Liver (tissue), 9 donors: ENCODE measurements around the gene PDCL3. TPM values are rescaled to one million over a fixed set of nuclear protein-coding genes. Genes with fewer than 3 reads are reported as not detected.

Experiments used
- DNase-seq: peaks from one replicate; pipeline ENCODE4 v3.0.0-alpha.2; 2017; ENCODE audit warnings: low spot score
- H3K27ac ChIP-seq, 2 donors: one replicate each; pipeline ENCODE4 v1.7.0; 2013; ENCODE audit warnings: inconsistent platforms in 2 of 2, low read length in 2 of 2, control low read depth in 1 of 2, low read depth in 1 of 2, mild to moderate bottlenecking in 1 of 2
- H3K27me3 ChIP-seq, 4 donors: one replicate each; pipeline versions ENCODE4 v1.6.1 to v1.7.0; 2013; ENCODE audit warnings: low read length in 3 of 4, inconsistent platforms in 1 of 4, mild to moderate bottlenecking in 1 of 4, moderate library complexity in 1 of 4; ENCODE audit not compliant: control insufficient read depth in 4 of 4, insufficient read depth in 4 of 4
- H3K36me3 ChIP-seq, 4 donors: one replicate each; pipeline versions ENCODE4 v1.6.1 to v1.7.0; 2013; ENCODE audit warnings: low read length in 3 of 4, mild to moderate bottlenecking in 3 of 4, low read depth in 1 of 4, moderate library complexity in 1 of 4; ENCODE audit not compliant: control insufficient read depth in 4 of 4, insufficient read depth in 3 of 4
- H3K4me1 ChIP-seq, 4 donors: one replicate each; pipeline versions ENCODE4 v1.6.1 to v1.7.0; 2013; ENCODE audit warnings: low read length in 3 of 4, mild to moderate bottlenecking in 3 of 4, moderate library complexity in 1 of 4; ENCODE audit not compliant: control insufficient read depth in 4 of 4, insufficient read depth in 4 of 4
- H3K4me3 ChIP-seq, 3 donors: one replicate each; pipeline versions ENCODE4 v1.6.1 to v1.7.0; 2013; ENCODE audit warnings: low read length in 3 of 3, control low read depth in 1 of 3, low read depth in 1 of 3, mild to moderate bottlenecking in 1 of 3
- H3K9ac ChIP-seq, 2 donors: one replicate each; pipeline ENCODE4 v1.7.0; 2013; ENCODE audit warnings: low read length in 2 of 2, mild to moderate bottlenecking in 2 of 2, moderate library complexity in 2 of 2, control low read depth in 1 of 2, low read depth in 1 of 2
- H3K9me3 ChIP-seq, 4 donors: one replicate each; pipeline versions ENCODE4 v1.6.1 to v1.7.0; 2013; ENCODE audit warnings: low read length in 3 of 4; ENCODE audit not compliant: control insufficient read depth in 4 of 4
- EGR1 ChIP-seq, 2 donors: IDR thresholded peaks; 2 replicates each; pipeline ENCODE4 v1.6.1; 2016 to 2018; ENCODE audit warnings: antibody characterized with exemption in 2 of 2, low read depth in 2 of 2
- GABPA ChIP-seq, 2 donors: IDR thresholded peaks in 1 of 2; conservative IDR thresholded peaks in 1 of 2; 2 replicates each; pipeline ENCODE4 v1.6.1; 2016; ENCODE audit warnings: antibody characterized with exemption in 2 of 2, mild to moderate bottlenecking in 1 of 2, moderate library complexity in 1 of 2
- HNF4A ChIP-seq, 2 donors: conservative IDR thresholded peaks; 2 replicates each; pipeline ENCODE4 v1.6.1; 2016; ENCODE audit warnings: antibody characterized with exemption in 2 of 2, mild to moderate bottlenecking in 2 of 2
- HNF4G ChIP-seq: IDR thresholded peaks from 2 replicates; pipeline ENCODE4 v1.6.1; 2016; ENCODE audit warnings: antibody characterized with exemption
- JUND ChIP-seq, 2 donors: IDR thresholded peaks; 2 replicates each; pipeline ENCODE4 v1.6.1; 2016; ENCODE audit warnings: antibody characterized with exemption in 2 of 2
- NR2F2 ChIP-seq: IDR thresholded peaks from 2 replicates; pipeline ENCODE4 v1.6.1; 2016; ENCODE audit warnings: antibody characterized with exemption
- RAD21 ChIP-seq, 2 donors: IDR thresholded peaks; 2 replicates each; pipeline ENCODE4 v1.6.1; 2016; ENCODE audit warnings: antibody characterized with exemption in 2 of 2, mild to moderate bottlenecking in 2 of 2
- RXRA ChIP-seq, 2 donors: IDR thresholded peaks; 2 replicates each; pipeline ENCODE4 v1.6.1; 2017 to 2018; ENCODE audit warnings: antibody characterized with exemption in 2 of 2, mild to moderate bottlenecking in 1 of 2
- SP1 ChIP-seq: IDR thresholded peaks from 2 replicates; pipeline ENCODE4 v1.6.1; 2018; ENCODE audit warnings: antibody characterized with exemption, mild to moderate bottlenecking
- TAF1 ChIP-seq: conservative IDR thresholded peaks from 2 replicates; pipeline ENCODE4 v1.6.1; 2016; ENCODE audit warnings: antibody characterized with exemption, mild to moderate bottlenecking
- YY1 ChIP-seq: IDR thresholded peaks from 2 replicates; pipeline ENCODE4 v1.6.1; 2016; ENCODE audit warnings: antibody characterized with exemption, mild to moderate bottlenecking
- WGBS: extraction: QIAGEN DNeasy Blood & Tissue Kit; methylation state at CpG from one replicate; pipeline ENCODE4 v1.1.7; 2013; 5-methylcytosine and 5-hydroxymethylcytosine counted together
- polyA plus RNA-seq, 2 donors: library from polyadenylated mRNA; stranded (reverse) in 1 of 2; unstranded in 1 of 2; fragments of 200-250 nt in 1 of 2; fragments of >200 nt in 1 of 2; fragmentation: Nextera tagmentation in 1 of 2; extraction: Ambion mirVana in 1 of 2; gene quantifications; one replicate each; pipeline versions ENCODE4 v1.2.1 to v1.2.3, GENCODE V29; 2013 to 2015
- total RNA-seq, 2 donors: library from RNA; depleted of rRNA; stranded (reverse); fragments of >200 nt; gene quantifications; one replicate each; pipeline ENCODE4 v1.2.3, GENCODE V29; 2014
- TF ChIP-seq, protein P1 (sequence below): IDR thresholded peaks from 2 replicates; pipeline ENCODE4 v1.6.1; 2016; ENCODE audit warnings: antibody characterized with exemption
- TF ChIP-seq, protein P2 (sequence below): IDR thresholded peaks from 2 replicates; pipeline ENCODE4 v1.6.1; 2016; ENCODE audit warnings: antibody characterized with exemption, mild to moderate bottlenecking
- TF ChIP-seq, protein P3 (sequence below): fragments of 150-350 bp; IDR thresholded peaks from 2 replicates; pipeline ENCODE4 v1.5.1; 2017; ENCODE audit warnings: improper control_type of control experiment, low read depth, low read length; ENCODE audit not compliant: missing input control
- TF ChIP-seq, protein P4 (sequence below): IDR thresholded peaks from 2 replicates; pipeline ENCODE4 v1.6.1; 2016; ENCODE audit warnings: antibody characterized with exemption
- TF ChIP-seq, protein P5 (sequence below): IDR thresholded peaks from 2 replicates; pipeline ENCODE4 v1.6.1; 2016; ENCODE audit warnings: antibody characterized with exemption
- donor health status: healthy.
- donor health status: healthy.
- donor health status: healthy.
- donor health status: healthy.
- donor health status: healthy.

PDCL3 gene
- total and polyA plus RNA-seq, 4 donors, result 4.2 to 12.3 (median 7.0) TPM

DNA sequence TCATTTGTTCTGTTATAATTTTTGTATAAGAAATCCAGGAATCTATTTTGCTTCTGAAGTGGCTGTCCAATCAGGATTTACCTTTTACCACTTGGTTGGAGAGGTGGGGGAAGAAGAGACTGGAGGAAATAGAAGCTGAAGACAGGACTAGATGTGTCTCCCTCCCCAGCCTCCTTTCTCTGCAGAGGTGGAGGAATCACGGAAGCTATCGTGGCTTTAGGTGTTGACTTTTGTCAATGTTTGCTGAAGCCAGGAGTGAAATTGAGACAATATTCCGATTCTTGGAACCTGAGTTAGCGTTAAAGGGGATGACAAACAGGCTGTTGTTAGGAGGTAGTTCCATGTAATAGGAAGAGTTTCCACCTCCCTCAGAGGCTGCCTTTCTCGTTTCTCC, 43.5 kb downstream of the PDCL3 start:
- H3K9ac ChIP-seq, result no peak overlapping the region
- H3K27ac ChIP-seq, result no peak overlapping the region
- TF ChIP-seq NR2F2, result no peak
- no peak for TF ChIP-seq HNF4A (conservative IDR thresholded peaks at IDR 0.05)
- TF ChIP-seq RAD21 (IDR thresholded peaks at IDR 0.05), result no peak
- TF ChIP-seq YY1, result no peak
- no peak for TF ChIP-seq SP1
- TF ChIP-seq, protein P1, sequence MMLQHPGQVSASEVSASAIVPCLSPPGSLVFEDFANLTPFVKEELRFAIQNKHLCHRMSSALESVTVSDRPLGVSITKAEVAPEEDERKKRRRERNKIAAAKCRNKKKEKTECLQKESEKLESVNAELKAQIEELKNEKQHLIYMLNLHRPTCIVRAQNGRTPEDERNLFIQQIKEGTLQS, result no peak
- TF ChIP-seq RXRA (IDR thresholded peaks at IDR 0.05), result no peak
- no peak for TF ChIP-seq JUND (IDR thresholded peaks at IDR 0.05)
- TF ChIP-seq, protein P2, sequence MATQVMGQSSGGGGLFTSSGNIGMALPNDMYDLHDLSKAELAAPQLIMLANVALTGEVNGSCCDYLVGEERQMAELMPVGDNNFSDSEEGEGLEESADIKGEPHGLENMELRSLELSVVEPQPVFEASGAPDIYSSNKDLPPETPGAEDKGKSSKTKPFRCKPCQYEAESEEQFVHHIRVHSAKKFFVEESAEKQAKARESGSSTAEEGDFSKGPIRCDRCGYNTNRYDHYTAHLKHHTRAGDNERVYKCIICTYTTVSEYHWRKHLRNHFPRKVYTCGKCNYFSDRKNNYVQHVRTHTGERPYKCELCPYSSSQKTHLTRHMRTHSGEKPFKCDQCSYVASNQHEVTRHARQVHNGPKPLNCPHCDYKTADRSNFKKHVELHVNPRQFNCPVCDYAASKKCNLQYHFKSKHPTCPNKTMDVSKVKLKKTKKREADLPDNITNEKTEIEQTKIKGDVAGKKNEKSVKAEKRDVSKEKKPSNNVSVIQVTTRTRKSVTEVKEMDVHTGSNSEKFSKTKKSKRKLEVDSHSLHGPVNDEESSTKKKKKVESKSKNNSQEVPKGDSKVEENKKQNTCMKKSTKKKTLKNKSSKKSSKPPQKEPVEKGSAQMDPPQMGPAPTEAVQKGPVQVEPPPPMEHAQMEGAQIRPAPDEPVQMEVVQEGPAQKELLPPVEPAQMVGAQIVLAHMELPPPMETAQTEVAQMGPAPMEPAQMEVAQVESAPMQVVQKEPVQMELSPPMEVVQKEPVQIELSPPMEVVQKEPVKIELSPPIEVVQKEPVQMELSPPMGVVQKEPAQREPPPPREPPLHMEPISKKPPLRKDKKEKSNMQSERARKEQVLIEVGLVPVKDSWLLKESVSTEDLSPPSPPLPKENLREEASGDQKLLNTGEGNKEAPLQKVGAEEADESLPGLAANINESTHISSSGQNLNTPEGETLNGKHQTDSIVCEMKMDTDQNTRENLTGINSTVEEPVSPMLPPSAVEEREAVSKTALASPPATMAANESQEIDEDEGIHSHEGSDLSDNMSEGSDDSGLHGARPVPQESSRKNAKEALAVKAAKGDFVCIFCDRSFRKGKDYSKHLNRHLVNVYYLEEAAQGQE, result no peak
- TF ChIP-seq TAF1, result no peak
- no peak for TF ChIP-seq EGR1 (IDR thresholded peaks at IDR 0.05; ENCODE audit: low read depth in 2 of 2)
- TF ChIP-seq, protein P3, sequence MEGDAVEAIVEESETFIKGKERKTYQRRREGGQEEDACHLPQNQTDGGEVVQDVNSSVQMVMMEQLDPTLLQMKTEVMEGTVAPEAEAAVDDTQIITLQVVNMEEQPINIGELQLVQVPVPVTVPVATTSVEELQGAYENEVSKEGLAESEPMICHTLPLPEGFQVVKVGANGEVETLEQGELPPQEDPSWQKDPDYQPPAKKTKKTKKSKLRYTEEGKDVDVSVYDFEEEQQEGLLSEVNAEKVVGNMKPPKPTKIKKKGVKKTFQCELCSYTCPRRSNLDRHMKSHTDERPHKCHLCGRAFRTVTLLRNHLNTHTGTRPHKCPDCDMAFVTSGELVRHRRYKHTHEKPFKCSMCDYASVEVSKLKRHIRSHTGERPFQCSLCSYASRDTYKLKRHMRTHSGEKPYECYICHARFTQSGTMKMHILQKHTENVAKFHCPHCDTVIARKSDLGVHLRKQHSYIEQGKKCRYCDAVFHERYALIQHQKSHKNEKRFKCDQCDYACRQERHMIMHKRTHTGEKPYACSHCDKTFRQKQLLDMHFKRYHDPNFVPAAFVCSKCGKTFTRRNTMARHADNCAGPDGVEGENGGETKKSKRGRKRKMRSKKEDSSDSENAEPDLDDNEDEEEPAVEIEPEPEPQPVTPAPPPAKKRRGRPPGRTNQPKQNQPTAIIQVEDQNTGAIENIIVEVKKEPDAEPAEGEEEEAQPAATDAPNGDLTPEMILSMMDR, result no peak
- TF ChIP-seq, protein P4, sequence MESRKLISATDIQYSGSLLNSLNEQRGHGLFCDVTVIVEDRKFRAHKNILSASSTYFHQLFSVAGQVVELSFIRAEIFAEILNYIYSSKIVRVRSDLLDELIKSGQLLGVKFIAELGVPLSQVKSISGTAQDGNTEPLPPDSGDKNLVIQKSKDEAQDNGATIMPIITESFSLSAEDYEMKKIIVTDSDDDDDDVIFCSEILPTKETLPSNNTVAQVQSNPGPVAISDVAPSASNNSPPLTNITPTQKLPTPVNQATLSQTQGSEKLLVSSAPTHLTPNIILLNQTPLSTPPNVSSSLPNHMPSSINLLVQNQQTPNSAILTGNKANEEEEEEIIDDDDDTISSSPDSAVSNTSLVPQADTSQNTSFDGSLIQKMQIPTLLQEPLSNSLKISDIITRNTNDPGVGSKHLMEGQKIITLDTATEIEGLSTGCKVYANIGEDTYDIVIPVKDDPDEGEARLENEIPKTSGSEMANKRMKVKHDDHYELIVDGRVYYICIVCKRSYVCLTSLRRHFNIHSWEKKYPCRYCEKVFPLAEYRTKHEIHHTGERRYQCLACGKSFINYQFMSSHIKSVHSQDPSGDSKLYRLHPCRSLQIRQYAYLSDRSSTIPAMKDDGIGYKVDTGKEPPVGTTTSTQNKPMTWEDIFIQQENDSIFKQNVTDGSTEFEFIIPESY, result no peak
- TF ChIP-seq HNF4G, result no peak
- TF ChIP-seq, protein P5, sequence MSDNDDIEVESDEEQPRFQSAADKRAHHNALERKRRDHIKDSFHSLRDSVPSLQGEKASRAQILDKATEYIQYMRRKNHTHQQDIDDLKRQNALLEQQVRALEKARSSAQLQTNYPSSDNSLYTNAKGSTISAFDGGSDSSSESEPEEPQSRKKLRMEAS, result no peak
- WGBS, result 30% methylated on average over 5 of the region's 5 CpGs
- H3K4me3 ChIP-seq, result no peak overlapping the region
- H3K36me3 ChIP-seq, result no peaks in the 10 kb centered on the region
- H3K27me3 ChIP-seq, result no peaks in the 10 kb centered on the region
- no peak for DNase-seq
- no peaks in the 10 kb centered on the region for H3K4me1 ChIP-seq
- no peaks in the 10 kb centered on the region for H3K9me3 ChIP-seq

DNA sequence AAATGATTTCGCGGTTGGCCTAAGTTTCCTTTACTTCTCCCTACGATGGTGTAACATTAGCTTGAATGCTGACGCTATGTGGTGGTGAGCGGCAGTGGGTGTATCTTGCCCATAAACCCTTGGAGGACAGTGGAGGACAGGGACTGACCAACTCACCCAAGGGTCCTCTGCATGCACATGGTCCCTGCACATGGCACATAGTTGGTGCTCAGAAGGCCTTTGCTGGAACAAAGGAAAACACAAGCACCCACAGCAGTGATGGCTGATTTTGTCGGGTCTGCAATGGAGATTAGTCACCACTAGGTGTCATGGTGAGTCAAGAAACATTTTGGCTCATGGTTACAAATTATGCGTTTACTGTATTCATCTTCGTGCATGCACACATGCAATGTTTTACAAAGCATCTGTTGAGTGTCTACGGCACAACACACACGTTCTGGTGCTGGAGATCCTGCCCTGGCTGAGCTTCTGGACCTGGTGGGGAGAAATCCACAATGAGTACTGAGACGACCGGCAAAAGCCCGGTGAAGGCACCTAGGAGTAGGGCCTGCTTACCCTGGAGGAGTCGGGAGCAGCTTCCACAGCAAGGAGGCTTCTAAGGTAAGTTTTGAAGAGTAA, 44.0 kb downstream of the PDCL3 start:
- Histone ChIP-seq H3K4me3 (no peak overlapping the region), H3K9me3 (no peaks in the 10 kb centered on the region), H3K27me3 (no peaks in the 10 kb centered on the region), H3K27ac (no peak overlapping the region), H3K9ac (no peak overlapping the region), H3K4me1 (no peaks in the 10 kb centered on the region), H3K36me3 (no peaks in the 10 kb centered on the region)
- WGBS, result 50% methylated on average over 14 of the region's 14 CpGs
- DNase-seq, result no peak
- no peak for TF ChIP-seq SP1
- no peak for TF ChIP-seq TAF1
- no peak for TF ChIP-seq EGR1 (IDR thresholded peaks at IDR 0.05; ENCODE audit: low read depth in 2 of 2)
- TF ChIP-seq RAD21 (IDR thresholded peaks at IDR 0.05), result peak; percentile 81 to 90
- TF ChIP-seq, protein P1, result no peak
- TF ChIP-seq, protein P2, result no peak
- TF ChIP-seq, protein P5, result no peak
- TF ChIP-seq GABPA (IDR thresholded peaks at IDR 0.05 in 1 of 2, conservative IDR thresholded peaks at IDR 0.05 in 1 of 2), result no peak
- no peak for TF ChIP-seq JUND (IDR thresholded peaks at IDR 0.05)
- no peak for TF ChIP-seq HNF4G
